GM18499 (cell line): ENCODE data around the gene PLCG1.
"Not testable (repeated sequence)": the region's sequence is repeated elsewhere in the genome, so short reads cannot be mapped to it uniquely, and the experiment has no call there.

Source experiments
- ATAC-seq: cut with Tn5 transposase; IDR thresholded peaks from one replicate; pipeline ENCODE4 v1.9.1; 2021; ENCODE audit warnings: moderate number of reproducible peaks; ENCODE audit not compliant: insufficient read depth, unreplicated experiment

Gene PLCG1

GRCh38 chr20:41123631-41124030 is 13.7 kb upstream of the PLCG1 start:
- no peak for ATAC-seq

GRCh38 chr20:41124451-41125094 is 12.8 kb upstream of the PLCG1 start:
- no peak for ATAC-seq

GRCh38 chr20:41125530-41126457 is 11.5 kb upstream of the PLCG1 start:
- no peak for ATAC-seq

- no peak for ATAC-seq
Observed at GRCh38 chr20:41126719-41127118, 10.6 kb upstream of the PLCG1 start.

GRCh38 chr20:41128317-41128716 is 9.0 kb upstream of the PLCG1 start:
- ATAC-seq: not testable (repeated sequence)

- ATAC-seq: no peak
Observed at GRCh38 chr20:41131594-41132387, 5.6 kb upstream of the PLCG1 start.

GRCh38 chr20:41132388-41132775 is 5.0 kb upstream of the PLCG1 start:
- ATAC-seq: not testable (repeated sequence)

- peak; percentile 29 for ATAC-seq
Observed at GRCh38 chr20:41133709-41134361, 3.5 kb upstream of the PLCG1 start.

GRCh38 chr20:41134362-41135186 is 2.8 kb upstream of the PLCG1 start:
- no peak for ATAC-seq

- ATAC-seq: no peak
Observed at GRCh38 chr20:41135187-41135887, 2.0 kb upstream of the PLCG1 start.

- no peak for ATAC-seq
Observed at GRCh38 chr20:41135888-41136679, 1.3 kb upstream of the PLCG1 start.

- peak; percentile 1 for ATAC-seq
Observed at GRCh38 chr20:41137614-41138474, 501 bp downstream of the PLCG1 start.

GRCh38 chr20:41138475-41139226 is 1.3 kb downstream of the PLCG1 start:
- no peak for ATAC-seq

GRCh38 chr20:41139227-41140093 is 2.1 kb downstream of the PLCG1 start:
- no peak for ATAC-seq
